HepG2 (cell line): ENCODE data around the gene SOX12. TPM values are rescaled to one million over a fixed set of nuclear protein-coding genes. Genes with fewer than 3 reads are reported as not detected.
A peak's percentile ranks its signal among the peaks of the same experiment; 100 is the strongest.

ENCODE experiments used
- CEBPG ChIP-seq: IDR thresholded peaks from 2 replicates; pipeline ENCODE4 v1.6.1; 2016
- HMGXB3 ChIP-seq: sonication (generic); formaldehyde crosslinking; IDR thresholded peaks from 2 replicates; pipeline ENCODE4 v1.4.0; 2020; ENCODE audit warnings: missing genetic modification reagents, borderline replicate concordance
- HOXA9 ChIP-seq: sonication (generic); formaldehyde crosslinking; IDR thresholded peaks from 2 replicates; pipeline ENCODE4 v1.8.1; 2022; ENCODE audit warnings: missing genetic modification reagents, mild to moderate bottlenecking, moderate library complexity, borderline replicate concordance
- NBN ChIP-seq: fragments of 450-650 bp; conservative IDR thresholded peaks from 2 replicates; pipeline ENCODE4 v1.6.1; 2017
- SSRP1 ChIP-seq: IDR thresholded peaks from 2 replicates; pipeline ENCODE4 v1.6.1; 2016; ENCODE audit warnings: control low read depth
- TIGD3 ChIP-seq: sonication (generic); formaldehyde crosslinking; IDR thresholded peaks from 2 replicates; pipeline ENCODE4 v1.5.1; 2020; ENCODE audit warnings: mild to moderate bottlenecking, missing genetic modification reagents, borderline replicate concordance
- ZFP91 ChIP-seq: sonication (generic); formaldehyde crosslinking; IDR thresholded peaks from 2 replicates; pipeline ENCODE4 v1.9.0; 2022; ENCODE audit warnings: missing genetic modification reagents, mild to moderate bottlenecking, borderline replicate concordance
- ZMYM2 ChIP-seq: sonication (generic); formaldehyde crosslinking; IDR thresholded peaks from 2 replicates; pipeline ENCODE4 v1.8.0; 2022; ENCODE audit warnings: mild to moderate bottlenecking, missing genetic modification reagents
- ZNF124 ChIP-seq: sonication (generic); formaldehyde crosslinking; IDR thresholded peaks from 2 replicates; pipeline ENCODE4 v1.4.0; 2020; ENCODE audit warnings: missing genetic modification reagents
- ZNF180 ChIP-seq: sonication (generic); formaldehyde crosslinking; IDR thresholded peaks from 2 replicates; pipeline ENCODE4 v1.4.0; 2020; ENCODE audit warnings: low read depth, missing genetic modification reagents, borderline replicate concordance
- ZNF281 ChIP-seq: sonication (generic); formaldehyde crosslinking; IDR thresholded peaks from 2 replicates; pipeline ENCODE4 v1.4.0; 2020; ENCODE audit warnings: missing genetic modification reagents, borderline replicate concordance
- ZNF530 ChIP-seq: sonication (generic); formaldehyde crosslinking; IDR thresholded peaks from 2 replicates; pipeline ENCODE4 v1.5.0; 2020; ENCODE audit warnings: low read depth, mild to moderate bottlenecking, missing genetic modification reagents
- ZNF574 ChIP-seq: sonication (generic); formaldehyde crosslinking; IDR thresholded peaks from 2 replicates; pipeline ENCODE4 v1.4.0; 2020; ENCODE audit warnings: missing genetic modification reagents
- ZNF746 ChIP-seq: sonication (generic); formaldehyde crosslinking; IDR thresholded peaks from 2 replicates; pipeline ENCODE4 v1.8.0; 2022; ENCODE audit warnings: mild to moderate bottlenecking, missing genetic modification reagents
- ZNF883 ChIP-seq: sonication (generic); formaldehyde crosslinking; IDR thresholded peaks from 2 replicates; pipeline ENCODE4 v1.5.1; 2020; ENCODE audit warnings: mild to moderate bottlenecking, missing genetic modification reagents; ENCODE audit errors: not compliant biosample characterization
- polyA plus RNA-seq, 8 experiments: library from polyadenylated mRNA; depleted of rRNA in 3 of 8; stranded (reverse) in 7 of 8; unstranded in 1 of 8; fragments of >200 nt; fragmentation: Illumina TruSeq in 4 of 8; extraction: Trizol in 4 of 8; gene quantifications; 2 replicates each; pipeline versions ENCODE4 v1.2.1 to v1.2.3, GENCODE V29; 2011 to 2016; ENCODE audit warnings: low read depth in 4 of 8, missing spikeins in 1 of 8, mixed read lengths in 1 of 8; ENCODE audit not compliant: insufficient read depth in 1 of 8
- total RNA-seq, 5 experiments: library from RNA; depleted of rRNA; stranded (reverse); fragments of >200 nt; fragmentation: Illumina TruSeq; extraction: Trizol; gene quantifications; 2 replicates each; pipeline ENCODE4 v1.2.3, GENCODE V29; 2016; ENCODE audit warnings: low read depth in 1 of 5

The SOX12 gene
- total and polyA plus RNA-seq, 2 of the 13 experiments (the other 11 are each of a cell fraction or from before 2014, with no cell fraction given), result 10.0 to 18.7 TPM

- TF ChIP-seq HMGXB3 (CRISPR knock-in tag) (peak; percentile 74), ZFP91 (CRISPR knock-in tag) (no peak; the same call in none of the 2 replicates), CEBPG (CRISPR knock-in tag) (no peak; the same call in 1 of the 2 replicates), ZNF180 (no peak), TIGD3 (CRISPR knock-in tag) (no peak), HOXA9 (CRISPR knock-in tag) (0 out of 2 replicates have a peak, but pooled peaks have one; percentile 59), ZNF883 (CRISPR knock-in tag) (peak; percentile 17), ZNF746 (peak; percentile 51; the same call in 1 of the 2 replicates), SSRP1 (no peak), ZNF124 (CRISPR knock-in tag) (no peak; the same call in 1 of the 2 replicates), ZNF281 (peak; percentile 58; the same call in 1 of the 2 replicates), ZNF574 (CRISPR knock-in tag) (peak; percentile 57), ZMYM2 (CRISPR knock-in tag) (no peak), ZNF530 (CRISPR knock-in tag) (no peak), NBN (no peak)
These were observed 21.4 kb downstream of the SOX12 start, which contains the start of gene NRSN2 (continued) for GRCh38 chr20:346640-347316.
